ENCODE data around the gene TNNC1.

The TNNC1 gene

GRCh38 chr3:52444860-52445793 lies 8.7 kb downstream of the TNNC1 start, which contains the start of gene SEMA3G:
TSS of gene SEMA3G (minus strand) at chr3:52445103. CDS start at chr3:52445027, 76 bp downstream.
- CTCF ChIA-PET, result interaction anchor here (0.6 to 17.8 kb wide), 13 partner anchors 9 to 392 kb away, joined by 3 to 345 read pairs (median 6); partner anchors contain the start of genes GLYCTK and TNNC1
- DNase-seq (ENCODE audit: extremely low spot score), result peak; percentile 85
- POLR2A ChIA-PET, result interaction anchor here (0.6 kb wide), 1 partner anchor 24 kb away, joined by 3 read pairs; no protein-coding TSS in a partner anchor

GRCh38 chr3:52443791-52444687 lies 9.8 kb downstream of the TNNC1 start:
- ChIA-PET CTCF (interaction anchor here (1.4 to 17.8 kb wide), 5 partner anchors 8 to 154 kb away, joined by 3 to 345 read pairs (median 24); partner anchors contain the start of gene GLYCTK), POLR2A (no interaction called here)
- no peak for TF ChIP-seq CTCF (IDR thresholded peaks at IDR 0.05; ENCODE audit: control extremely low read depth, extremely low read depth, low read depth, missing control alignments)

More at GRCh38 chr3:52444860-52445793, 8.7 kb downstream of the TNNC1 start, which contains the start of gene SEMA3G:
- peak; percentile 39 for TF ChIP-seq CTCF (IDR thresholded peaks at IDR 0.05; ENCODE audit: control extremely low read depth, extremely low read depth, low read depth, missing control alignments)

GRCh38 chr3:52443268-52443610 lies 10.6 kb downstream of the TNNC1 start:
- POLR2A ChIA-PET, result no interaction called here
- no peak for DNase-seq (ENCODE audit: extremely low spot score)
- no peak for TF ChIP-seq CTCF (IDR thresholded peaks at IDR 0.05; ENCODE audit: control extremely low read depth, extremely low read depth, low read depth, missing control alignments)
- CTCF ChIA-PET, result interaction anchor here (2.0 to 17.8 kb wide), 2 partner anchors 9 to 13 kb away, joined by 6 to 345 read pairs; no protein-coding TSS in a partner anchor

More at GRCh38 chr3:52443791-52444687, 9.8 kb downstream of the TNNC1 start:
- DNase-seq (ENCODE audit: extremely low spot score), result no peak

- ChIA-PET POLR2A (no interaction called here), CTCF (interaction anchor here (2.0 to 17.8 kb wide), 2 partner anchors 10 to 13 kb away, joined by 6 to 345 read pairs; no protein-coding TSS in a partner anchor)
- TF ChIP-seq CTCF (IDR thresholded peaks at IDR 0.05; ENCODE audit: control extremely low read depth, extremely low read depth, low read depth, missing control alignments), result no peak
Measured at GRCh38 chr3:52442409-52443267, 11.2 kb downstream of the TNNC1 start.

GRCh38 chr3:52441772-52442332 lies 12.0 kb downstream of the TNNC1 start:
- no peak for TF ChIP-seq CTCF (IDR thresholded peaks at IDR 0.05; ENCODE audit: control extremely low read depth, extremely low read depth, low read depth, missing control alignments)
- ChIA-PET POLR2A (no interaction called here), CTCF (interaction anchor here (2.0 to 17.8 kb wide), 2 partner anchors 10 to 12 kb away, joined by 6 to 345 read pairs; no protein-coding TSS in a partner anchor)
- DNase-seq (ENCODE audit: extremely low spot score), result no peak

More at GRCh38 chr3:52442409-52443267, 11.2 kb downstream of the TNNC1 start:
- no peak for DNase-seq (ENCODE audit: extremely low spot score)

Data from GM10248 (cell line).